Keratinocyte (primary cell): ENCODE data around the gene GASK1A. TPM values are rescaled to one million over a fixed set of nuclear protein-coding genes. Genes with fewer than 3 reads are reported as not detected.

Source experiments
- DNase-seq: peaks from one replicate; pipeline ENCODE4 v3.0.0-alpha.2; 2011; ENCODE audit warnings: low read depth, missing footprints, low spot score
- FAIRE-seq: peaks from 2 replicates; lab custom pipeline; 2011; peaks lifted over from hg19 to GRCh38; lab: Jason Lieb, UNC
- H2AFZ ChIP-seq: 2 replicates; pipeline ENCODE4 v1.6.0; 2012; ENCODE audit warnings: low read length, control low read depth, inconsistent platforms; ENCODE audit not compliant: control insufficient read depth
- H3K27ac ChIP-seq: 2 replicates; pipeline ENCODE4 v1.5.1; 2011; ENCODE audit warnings: low read length; ENCODE audit not compliant: control insufficient read depth, insufficient read depth
- H3K27me3 ChIP-seq: 3 replicates; pipeline ENCODE4 v1.6.0; 2011; ENCODE audit warnings: low read length; ENCODE audit not compliant: control insufficient read depth, insufficient read depth; ENCODE audit errors: extremely low read depth
- H3K36me3 ChIP-seq, 2 experiments: 2 replicates in 1 of 2; 3 replicates in 1 of 2; pipeline ENCODE4 v1.5.1; 2011; ENCODE audit warnings: low read length in 2 of 2, mild to moderate bottlenecking in 1 of 2; ENCODE audit not compliant: control insufficient read depth in 2 of 2, insufficient read depth in 2 of 2; ENCODE audit errors: extremely low read depth in 1 of 2
- H3K4me1 ChIP-seq: 3 replicates; pipeline ENCODE4 v1.5.1; 2011; ENCODE audit warnings: low read length; ENCODE audit not compliant: control insufficient read depth, insufficient read depth; ENCODE audit errors: extremely low read depth
- H3K4me2 ChIP-seq: 3 replicates; pipeline ENCODE4 v1.6.0; 2011; ENCODE audit warnings: low read depth, low read length; ENCODE audit not compliant: control insufficient read depth, insufficient read depth; ENCODE audit errors: extremely low read depth
- H3K4me3 ChIP-seq, 3 experiments: fragments of 200-600 bp in 1 of 3; sonication (generic) in 1 of 3; 2 replicates in 2 of 3; 3 replicates in 1 of 3; pipeline ENCODE4 v1.5.1; 2011 to 2016; ENCODE audit warnings: low read length in 3 of 3, mild to moderate bottlenecking in 3 of 3, control low read depth in 2 of 3, inconsistent platforms in 1 of 3, low read depth in 1 of 3, mixed read lengths in 1 of 3, mixed run types in 1 of 3, moderate library complexity in 1 of 3; ENCODE audit not compliant: control insufficient read depth in 2 of 3, insufficient read depth in 2 of 3; ENCODE audit errors: extremely low read depth in 1 of 3
- H3K79me2 ChIP-seq: 2 replicates; pipeline ENCODE4 v1.6.0; 2012; ENCODE audit warnings: low read length; ENCODE audit not compliant: control insufficient read depth, insufficient read depth
- H3K9ac ChIP-seq: 3 replicates; pipeline ENCODE4 v1.6.0; 2011; ENCODE audit warnings: low read length; ENCODE audit not compliant: control insufficient read depth, insufficient read depth; ENCODE audit errors: extremely low read depth
- H3K9me1 ChIP-seq: 3 replicates; pipeline ENCODE4 v1.6.0; 2011; ENCODE audit warnings: low read length; ENCODE audit not compliant: control insufficient read depth, insufficient read depth; ENCODE audit errors: extremely low read depth
- H3K9me3 ChIP-seq: 2 replicates; pipeline ENCODE4 v1.5.1; 2012; ENCODE audit warnings: low read depth, low read length; ENCODE audit not compliant: control insufficient read depth
- H4K20me1 ChIP-seq: 3 replicates; pipeline ENCODE4 v1.6.0; 2011; ENCODE audit warnings: low read length; ENCODE audit not compliant: control insufficient read depth, insufficient read depth; ENCODE audit errors: extremely low read depth
- CTCF ChIP-seq, 3 experiments: IDR thresholded peaks in 1 of 3; conservative IDR thresholded peaks in 1 of 3; optimal IDR thresholded peaks in 1 of 3; 2 replicates in 2 of 3; 3 replicates in 1 of 3; pipeline versions ENCODE3 to v1.5.1; 2011; ENCODE audit warnings: low read length in 3 of 3, mild to moderate bottlenecking in 3 of 3, moderate library complexity in 2 of 3, control low read depth in 1 of 3, inconsistent platforms in 1 of 3; ENCODE audit not compliant: insufficient read depth in 2 of 3; ENCODE audit errors: extremely low read depth in 1 of 3
- EZH2 ChIP-seq: IDR thresholded peaks from one replicate; pipeline ENCODE4 v1.6.1; 2012; ENCODE audit warnings: inconsistent platforms, mild to moderate bottlenecking, low read length, moderate library complexity
- dilution Hi-C: fragments of 300-500 bp; cut with MboI; formaldehyde crosslinking; loops from one replicate; pipeline ENCODE4 v1.7.0; 2020; ENCODE audit warnings: low sequenced_read_pairs; ENCODE audit not compliant: extremely low pct_ligation_motif_present
- polyA plus RNA-seq, 5 experiments: library from polyadenylated mRNA; depleted of rRNA in 3 of 5; stranded (reverse) in 3 of 5; stranded (forward) in 1 of 5; unstranded in 1 of 5; fragments of >200 nt; gene quantifications; 1 replicate in 1 of 5; 2 replicates in 3 of 5; 3 replicates in 1 of 5; pipeline versions ENCODE4 v1.2.1 to v1.2.3, GENCODE V29; 2011 to 2012; ENCODE audit warnings: missing spikeins in 2 of 5, low read depth in 1 of 5, low replicate concordance in 1 of 5

The GASK1A gene
- polyA plus RNA-seq, 1 donor (not counting 4 experiments of a cell fraction or from before 2014, with no cell fraction given), result 0.30 TPM

GRCh38 chr3:43013256-43013655 lies 34.1 kb downstream of the GASK1A start:
- Histone ChIP-seq H3K9me1 (no peaks in the 10 kb centered on the region), H3K27ac (no peak overlapping the region), H3K79me2 (no peaks in the 10 kb centered on the region), H3K4me2 (no peak overlapping the region), H2AFZ (no peak overlapping the region), H3K9ac (no peak overlapping the region), H3K4me1 (no peaks in the 10 kb centered on the region), H3K27me3 (peaks cover under 1% of the 10 kb centered on the region), H3K9me3 (peaks cover 25% of the 10 kb centered on the region), H3K36me3 (no peaks in the 10 kb centered on the region), H4K20me1 (no peaks in the 10 kb centered on the region), H3K4me3 (no peak overlapping the region)
- dilution Hi-C loops, result no loop called here
- no peak for DNase-seq
- FAIRE-seq, result no peak
- TF ChIP-seq CTCF (optimal IDR thresholded peaks at IDR 0.05 in 1 of 3, IDR thresholded peaks at IDR 0.05 in 1 of 3, conservative IDR thresholded peaks at IDR 0.05 in 1 of 3; ENCODE audit: extremely low read depth in 1 of 3, insufficient read depth in 2 of 3, low read length in 3 of 3) (no peak), EZH2 (no peak)

- H3K4me3 ChIP-seq, result no peak overlapping the region
- peaks cover 25% of the 10 kb centered on the region for H3K9me3 ChIP-seq
- H3K9ac ChIP-seq, result no peak overlapping the region
- H3K9me1 ChIP-seq, result no peaks in the 10 kb centered on the region
- H4K20me1 ChIP-seq, result no peaks in the 10 kb centered on the region
- no peak for DNase-seq
- dilution Hi-C loops, result no loop called here
- H2AFZ ChIP-seq, result no peak overlapping the region
- TF ChIP-seq EZH2 (no peak), CTCF (optimal IDR thresholded peaks at IDR 0.05 in 1 of 3, IDR thresholded peaks at IDR 0.05 in 1 of 3, conservative IDR thresholded peaks at IDR 0.05 in 1 of 3; ENCODE audit: extremely low read depth in 1 of 3, insufficient read depth in 2 of 3, low read length in 3 of 3) (no peak)
- H3K27ac ChIP-seq, result no peak overlapping the region
- no peak overlapping the region for H3K4me2 ChIP-seq
- H3K4me1 ChIP-seq, result no peaks in the 10 kb centered on the region
- FAIRE-seq, result no peak
- no peaks in the 10 kb centered on the region for H3K36me3 ChIP-seq
- H3K79me2 ChIP-seq, result no peaks in the 10 kb centered on the region
- H3K27me3 ChIP-seq, result no peaks in the 10 kb centered on the region
These were observed 34.6 kb downstream of the GASK1A start for GRCh38 chr3:43013743-43014155.
